Activated CD4-positive, alpha-beta T cell treated with anti-CD3 and anti-CD28 coated beads, Interleukin-2, amount 50 U/mL, for 1 hour (primary cell): ENCODE results near the gene KIAA0232.

Experiments
- DNase-seq: peaks from one replicate; pipeline ENCODE4 v3.0.0-alpha.2; 2020

The KIAA0232 gene

DNA sequence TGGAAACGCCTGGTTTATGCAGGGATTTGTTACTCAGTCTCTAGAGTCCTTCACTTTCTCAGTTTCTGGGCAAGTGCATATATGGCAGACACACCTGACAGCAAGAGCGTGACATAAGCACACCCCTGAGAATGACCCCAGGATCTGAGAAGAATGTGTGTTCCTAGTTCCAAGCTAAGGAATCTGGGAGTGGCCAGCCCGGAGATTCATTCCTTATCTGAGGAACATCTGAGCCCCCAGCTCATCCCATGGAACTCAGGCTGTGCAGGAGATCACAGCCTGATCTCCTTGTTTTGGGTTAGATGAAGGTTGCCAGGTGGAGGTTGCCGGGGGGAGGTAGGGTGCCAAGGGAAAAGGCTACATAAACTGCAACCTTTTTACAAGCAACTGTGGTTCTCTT, 23.8 kb upstream of the KIAA0232 start:
- no peak for DNase-seq

DNA sequence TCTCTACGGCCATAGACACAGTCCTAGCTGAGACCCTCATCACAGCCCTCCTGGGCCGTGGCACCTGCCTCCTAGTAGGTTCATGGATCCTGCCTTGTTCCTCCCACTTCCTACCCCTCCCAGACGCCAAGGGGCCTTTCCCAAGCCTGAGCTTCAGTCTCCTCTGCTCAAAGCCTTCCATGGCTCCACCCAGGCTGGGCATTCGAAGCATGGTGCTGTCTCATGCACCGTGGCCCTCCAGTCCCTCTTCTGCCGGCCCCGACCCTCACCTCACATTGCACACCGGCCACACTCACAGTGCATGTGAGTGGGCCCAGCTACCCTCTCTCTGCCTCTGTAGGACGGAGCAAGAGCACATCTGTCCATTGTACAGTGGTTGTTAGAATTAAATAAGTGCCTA, 21.7 kb upstream of the KIAA0232 start:
- no peak for DNase-seq

DNA sequence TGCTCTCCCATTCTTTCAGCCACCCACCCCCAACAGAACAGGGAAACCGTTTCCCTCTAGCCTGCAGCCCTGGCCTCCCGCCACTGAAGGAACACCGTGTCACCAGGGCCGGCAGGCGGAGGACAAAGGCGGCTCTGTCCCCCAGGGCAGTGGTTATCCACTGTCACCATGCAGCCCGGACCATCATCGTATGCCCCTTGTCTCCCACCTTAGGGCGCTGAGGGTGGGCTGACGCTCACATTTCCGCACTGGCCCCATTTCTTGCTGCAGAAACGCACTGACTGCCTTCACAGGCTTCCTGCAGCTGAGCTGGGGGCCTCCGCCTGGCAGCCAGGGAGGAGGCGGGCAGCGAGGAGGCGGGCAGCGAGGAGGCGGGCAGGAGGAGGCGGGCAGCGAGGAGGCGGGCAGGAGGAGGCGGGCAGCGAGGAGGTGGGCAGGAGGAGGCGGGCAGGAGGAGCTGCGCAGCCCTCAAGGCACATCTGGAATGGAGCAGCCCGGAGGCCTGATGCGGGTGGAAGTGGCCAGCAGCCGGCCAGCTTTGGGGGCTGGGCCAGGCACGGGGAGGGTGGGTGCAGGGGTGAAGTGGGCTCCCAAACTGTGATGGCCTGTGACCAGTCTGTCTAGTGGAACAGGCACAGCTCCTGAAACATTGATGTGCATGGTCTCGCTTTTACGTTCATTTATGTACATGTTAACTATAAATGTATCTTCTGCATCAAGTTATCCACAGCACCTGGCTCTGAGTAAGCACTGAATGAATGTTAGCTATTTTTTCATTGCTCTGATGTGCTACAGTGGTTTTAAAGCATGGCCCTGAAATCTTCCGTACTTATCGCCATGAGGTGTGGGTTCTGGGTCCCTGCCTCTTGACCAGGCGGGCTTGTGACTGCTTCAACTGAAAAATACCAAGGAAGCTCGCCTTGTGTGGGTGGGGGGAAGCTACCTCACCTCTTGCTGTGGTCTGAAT, 20.6 kb upstream of the KIAA0232 start:
- no peak for DNase-seq

DNA sequence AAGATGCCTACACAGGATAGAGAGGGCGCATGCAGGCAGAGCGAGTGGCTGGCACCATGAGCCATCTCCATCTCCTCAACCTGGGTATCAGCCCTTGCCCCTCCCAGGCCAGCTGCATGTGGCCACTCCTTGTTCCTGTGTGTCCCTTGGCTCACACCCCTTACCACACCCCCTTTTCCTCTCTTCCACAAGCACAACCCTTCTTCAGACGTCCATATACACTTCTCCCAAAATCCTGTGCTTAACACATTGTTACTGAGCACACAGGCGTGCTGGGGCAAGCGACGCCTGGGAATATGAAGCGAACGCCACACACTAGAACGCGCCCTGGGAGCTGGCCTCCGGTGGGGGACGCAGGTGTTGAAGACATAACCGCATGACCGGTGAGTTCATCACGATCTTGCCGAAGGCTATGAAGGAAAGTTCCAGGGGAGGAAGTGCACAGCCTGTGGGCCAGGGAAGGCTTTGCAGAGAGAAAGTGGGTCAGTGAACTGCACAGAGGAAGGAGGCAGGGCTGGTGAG, 19.1 kb upstream of the KIAA0232 start:
- no peak for DNase-seq

DNA sequence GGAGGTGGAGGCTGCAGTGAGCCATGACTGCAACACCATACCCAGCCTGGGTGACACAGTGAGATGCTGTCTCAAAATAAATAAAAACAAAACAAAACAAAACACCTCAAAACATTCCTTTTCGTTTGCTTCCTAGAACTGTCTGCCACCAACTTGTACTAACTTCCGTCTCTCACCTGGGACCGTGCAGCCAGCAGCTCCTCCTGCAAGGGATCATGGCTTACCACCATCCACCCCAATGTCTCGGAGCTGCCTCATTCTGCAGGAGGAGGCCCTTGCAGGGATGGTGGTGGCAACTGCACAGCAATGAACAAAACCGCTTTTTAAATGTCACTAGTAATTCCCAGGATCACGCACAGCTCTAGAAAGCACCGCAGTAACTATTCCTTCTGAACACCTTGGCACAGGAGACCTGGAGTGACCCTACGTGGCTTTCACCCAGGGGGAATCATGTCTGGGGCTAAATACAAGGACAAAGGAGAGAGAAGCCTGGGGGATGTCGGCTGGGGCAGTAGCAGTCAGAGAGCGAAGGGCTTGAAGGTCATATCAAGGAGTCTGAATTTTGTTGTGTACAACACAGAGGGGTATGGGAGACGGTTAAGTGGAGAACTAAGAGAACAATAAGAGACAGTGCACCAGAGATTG, 17.4 kb upstream of the KIAA0232 start:
- DNase-seq = no peak

DNA sequence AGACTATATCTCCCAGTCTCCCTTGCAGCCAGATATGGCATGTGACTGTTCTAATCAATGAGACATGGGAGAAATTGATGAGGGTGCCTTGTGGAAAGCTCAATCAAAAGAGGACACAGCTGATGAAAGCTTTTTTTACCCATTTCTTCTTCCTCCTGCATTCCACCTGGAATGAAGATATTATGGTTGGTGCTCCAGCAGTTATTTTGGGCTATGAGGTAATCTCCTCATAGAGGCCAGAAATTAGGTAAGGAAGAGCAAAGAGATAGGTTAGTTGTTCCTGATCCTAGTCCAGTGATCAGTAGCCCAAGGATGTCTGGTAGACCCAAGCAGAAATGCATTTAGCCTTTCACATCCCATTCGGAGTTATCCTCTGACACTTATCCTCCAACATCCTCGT, 16.8 kb upstream of the KIAA0232 start:
- no peak for DNase-seq

DNA sequence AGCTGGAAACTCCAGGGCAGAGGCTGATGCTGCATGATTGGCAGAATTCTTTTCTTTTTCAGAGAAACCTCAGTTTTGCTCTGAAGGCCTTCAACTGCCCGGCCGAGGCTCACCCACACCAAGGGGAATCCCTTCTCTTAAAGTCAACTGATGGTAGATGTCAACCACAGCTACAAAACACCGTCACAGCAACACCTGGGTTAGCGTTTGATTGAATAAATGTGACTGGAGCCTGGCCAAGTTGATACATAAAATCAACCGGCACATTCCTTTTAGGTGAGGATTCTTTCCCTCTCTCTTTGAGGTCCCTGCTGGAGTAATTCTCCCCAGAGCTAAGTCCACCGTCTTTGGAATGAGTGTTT, 15.2 kb upstream of the KIAA0232 start:
- no peak for DNase-seq

DNA sequence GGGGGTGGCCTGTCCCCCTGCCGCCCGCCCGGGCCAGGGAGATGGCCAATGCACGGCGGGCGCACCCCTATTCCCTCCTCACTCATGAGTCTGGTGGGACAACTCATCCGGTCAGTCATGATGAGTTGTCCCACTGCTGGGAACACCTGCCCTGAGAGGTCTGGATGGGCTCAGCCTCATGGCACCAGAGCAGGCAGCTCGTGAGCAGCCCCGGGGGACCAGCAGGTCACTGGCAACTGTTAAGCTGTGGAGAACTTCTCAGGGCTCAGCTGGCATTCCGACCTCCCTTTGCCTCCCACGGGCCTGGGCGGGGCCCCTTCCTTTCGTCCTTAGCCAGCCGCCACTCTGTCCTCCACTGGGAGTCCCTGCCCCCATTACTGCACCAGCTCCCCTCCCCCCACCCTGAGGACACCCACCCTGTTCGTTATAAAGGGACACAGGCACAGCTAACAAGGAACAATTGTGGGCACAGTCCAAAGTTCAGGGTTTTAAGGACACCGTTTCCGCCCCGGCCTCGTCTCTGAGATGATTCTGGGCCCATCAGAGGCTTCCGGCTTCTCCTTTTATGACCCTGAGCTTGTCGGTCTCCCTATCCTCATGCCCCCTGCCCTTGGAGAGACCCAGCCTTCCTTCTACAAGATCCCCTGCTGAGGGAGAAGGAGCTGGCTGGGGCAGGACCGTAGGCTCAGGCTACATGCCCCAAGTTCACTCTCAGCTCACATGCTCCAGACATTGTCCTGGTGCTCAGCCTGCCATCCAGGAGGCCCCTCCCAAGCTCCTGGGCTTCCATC, 14.6 kb upstream of the KIAA0232 start:
- no peak for DNase-seq

DNA sequence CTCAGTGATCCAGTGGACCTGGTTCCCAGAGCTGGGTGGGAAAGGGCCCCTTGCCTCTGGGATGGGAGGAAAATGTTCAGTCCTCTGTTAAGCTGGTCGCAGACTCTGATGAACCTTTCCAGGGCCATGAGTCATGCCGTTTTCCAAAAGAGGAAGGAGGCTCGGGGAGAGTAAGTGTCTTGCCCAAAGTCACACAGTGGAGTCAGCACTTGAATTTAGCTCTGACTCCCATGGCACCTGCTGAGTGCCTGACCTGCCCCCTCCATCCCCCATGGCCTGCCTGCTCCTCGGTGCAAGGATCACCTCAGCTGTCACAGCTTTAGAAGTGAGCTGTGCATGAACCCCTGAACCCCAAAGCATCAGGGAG, 14.0 kb upstream of the KIAA0232 start:
- DNase-seq = no peak

DNA sequence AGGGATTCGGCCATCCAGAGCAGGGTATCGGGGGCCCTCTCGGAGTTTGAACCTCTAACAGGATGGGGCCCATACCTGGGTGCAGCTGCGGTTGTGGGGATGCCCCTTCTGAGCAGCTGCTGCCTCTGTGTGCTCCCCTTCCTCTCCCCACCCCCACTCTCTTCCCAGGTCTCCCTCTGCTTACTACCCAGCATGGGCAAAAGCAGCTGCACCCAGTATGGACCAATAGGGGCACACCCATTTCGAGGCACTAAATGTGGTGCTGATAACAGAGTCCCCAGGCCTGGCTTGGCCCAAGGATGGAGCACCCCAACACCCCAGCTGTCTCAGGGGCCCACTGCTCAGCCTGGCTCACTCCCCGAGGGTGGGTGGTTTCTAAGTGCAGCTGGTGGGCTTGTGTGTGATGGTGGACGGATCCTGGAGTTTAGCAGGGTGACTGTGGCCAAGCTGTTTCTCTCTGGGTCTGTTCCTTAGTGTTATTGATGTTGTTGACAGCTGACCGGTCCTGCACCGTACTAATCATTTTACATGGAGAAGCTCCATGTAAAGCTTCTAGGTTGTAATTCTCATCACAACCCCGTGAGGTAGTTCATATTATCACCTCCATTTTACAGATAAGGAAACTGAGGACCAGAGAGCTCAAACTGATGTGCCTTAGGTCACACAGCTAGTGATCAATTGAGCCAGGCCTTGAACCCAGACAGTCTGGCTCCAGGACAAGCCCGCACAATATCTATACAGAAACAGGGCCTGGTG, 13.1 kb upstream of the KIAA0232 start:
- no peak for DNase-seq

DNA sequence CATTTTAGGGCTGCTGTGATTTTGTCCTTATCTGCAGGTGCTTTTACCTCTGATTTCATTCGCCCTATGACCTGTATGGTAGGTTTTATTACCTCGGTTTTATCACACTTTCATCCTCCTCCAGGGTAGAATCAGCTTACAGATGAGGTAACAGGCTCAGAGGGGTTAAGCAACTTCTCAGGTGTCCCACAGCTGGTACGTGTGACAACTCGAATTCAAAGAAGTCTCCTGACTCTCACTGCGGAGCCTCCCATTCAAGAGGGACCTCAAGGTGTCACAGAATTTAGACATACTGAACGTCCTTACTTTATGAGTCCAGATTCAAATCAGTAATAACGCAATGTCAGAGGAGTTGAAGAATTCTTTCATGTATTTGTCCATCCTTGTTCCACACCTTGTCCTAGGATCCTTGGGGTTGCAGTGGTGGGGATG, 12.5 kb upstream of the KIAA0232 start:
- DNase-seq = no peak

DNA sequence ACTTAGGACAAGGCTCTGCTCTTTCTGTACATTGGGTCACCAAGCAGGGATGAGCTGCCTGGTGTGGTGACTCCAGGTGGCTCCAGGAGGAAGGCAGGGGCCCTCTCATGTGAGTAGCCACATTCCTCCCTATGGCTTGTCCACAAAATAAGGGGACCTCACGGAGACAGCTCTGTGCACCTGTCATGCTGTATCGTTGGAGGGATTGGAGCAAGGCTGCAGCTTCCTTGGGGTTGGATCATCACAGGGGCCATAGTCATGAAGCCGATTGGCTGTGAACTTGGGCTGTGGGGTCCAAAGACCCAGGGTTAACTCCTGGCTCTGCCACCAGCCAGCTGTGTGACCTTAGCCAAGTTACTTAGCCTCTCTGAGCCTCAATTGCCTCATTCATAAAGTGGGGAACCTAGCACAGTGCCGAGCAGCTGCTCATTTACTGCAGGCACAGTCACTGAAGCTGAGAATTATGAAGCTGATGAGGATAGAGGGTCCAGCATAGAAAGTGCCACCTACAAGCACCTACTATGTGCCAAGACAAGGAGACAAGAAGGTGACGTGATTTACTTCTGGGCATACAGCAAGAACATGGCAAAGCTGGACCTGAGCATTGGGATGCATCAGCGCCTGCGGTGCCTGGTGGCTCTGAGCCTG, 11.8 kb upstream of the KIAA0232 start:
- no peak for DNase-seq

DNA sequence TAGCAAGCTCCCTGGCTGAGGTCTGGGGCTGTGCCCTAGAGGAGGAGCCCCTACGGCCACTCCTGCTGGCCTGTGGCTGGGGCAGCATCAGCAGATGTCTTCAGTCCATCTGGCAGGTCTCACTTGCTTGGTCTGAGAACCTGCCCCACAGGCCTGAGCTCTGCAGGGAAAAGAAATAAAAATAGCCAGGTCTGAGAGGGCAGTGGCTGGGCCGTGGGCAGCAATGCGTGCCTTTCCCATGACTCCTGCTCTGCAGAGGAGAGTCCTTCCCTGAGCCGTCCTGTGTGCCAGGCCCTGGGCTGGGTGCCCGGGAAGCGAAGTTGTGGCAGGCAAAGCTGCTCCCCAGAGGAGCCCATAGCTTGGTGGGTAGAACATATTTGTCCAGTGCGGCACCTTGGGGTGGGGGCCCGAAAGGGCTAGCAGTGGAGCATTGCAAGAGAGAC, 11.3 kb upstream of the KIAA0232 start:
- DNase-seq = no peak

DNA sequence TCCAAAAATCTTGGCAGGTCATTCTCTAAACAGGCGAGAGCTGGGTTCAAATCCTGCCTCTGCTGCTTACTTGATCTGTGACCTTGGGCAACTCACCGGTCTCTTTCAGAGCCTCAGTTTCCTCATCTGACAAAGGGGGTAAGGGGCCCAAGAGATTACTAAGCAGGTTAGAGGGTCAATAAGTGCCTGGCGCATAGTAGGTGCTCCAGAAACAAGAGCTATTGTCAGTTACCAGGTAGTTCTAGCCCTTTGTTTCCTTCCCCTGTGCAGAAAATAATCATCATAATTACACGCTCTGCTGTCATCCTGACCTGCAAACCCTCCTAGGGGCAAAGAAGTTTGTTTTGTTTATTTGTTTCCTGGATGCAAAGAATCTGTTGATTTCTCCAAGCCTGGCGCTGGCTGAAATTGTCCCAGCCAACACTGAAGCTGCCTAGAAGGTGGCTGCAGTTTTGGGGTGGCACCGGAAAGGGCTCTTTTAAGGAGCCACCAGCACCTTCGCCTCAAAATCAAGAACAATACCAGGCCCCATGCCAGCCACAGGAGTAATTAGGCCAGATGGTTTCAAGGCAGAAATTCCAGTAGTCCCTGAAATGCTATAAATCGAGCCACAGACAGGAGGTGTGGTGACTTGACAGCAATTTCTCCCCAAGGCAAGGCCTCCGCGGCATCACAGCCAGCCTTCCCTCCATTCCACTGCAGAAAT, 10.2 kb upstream of the KIAA0232 start:
- no peak for DNase-seq

DNA sequence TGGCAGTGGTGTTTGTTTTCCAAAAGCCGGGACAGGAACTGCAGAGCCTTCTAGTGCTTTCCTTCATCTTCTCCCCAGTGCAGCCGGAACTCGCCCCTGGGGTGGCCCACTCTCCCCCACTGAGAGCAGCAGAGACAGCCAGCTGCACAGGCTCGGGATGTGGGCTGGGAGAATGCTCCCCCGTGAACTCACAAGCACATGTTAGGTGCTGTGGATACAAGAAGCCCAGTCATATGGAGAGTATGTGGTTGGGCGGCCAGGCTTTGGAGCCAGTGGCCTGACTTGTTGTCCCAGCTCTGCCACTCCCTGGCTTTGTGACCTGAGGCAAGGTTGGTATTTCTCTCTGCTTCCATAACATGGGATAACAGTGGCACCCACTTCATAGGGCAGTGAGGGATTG, 9.4 kb upstream of the KIAA0232 start:
- no peak for DNase-seq

DNA sequence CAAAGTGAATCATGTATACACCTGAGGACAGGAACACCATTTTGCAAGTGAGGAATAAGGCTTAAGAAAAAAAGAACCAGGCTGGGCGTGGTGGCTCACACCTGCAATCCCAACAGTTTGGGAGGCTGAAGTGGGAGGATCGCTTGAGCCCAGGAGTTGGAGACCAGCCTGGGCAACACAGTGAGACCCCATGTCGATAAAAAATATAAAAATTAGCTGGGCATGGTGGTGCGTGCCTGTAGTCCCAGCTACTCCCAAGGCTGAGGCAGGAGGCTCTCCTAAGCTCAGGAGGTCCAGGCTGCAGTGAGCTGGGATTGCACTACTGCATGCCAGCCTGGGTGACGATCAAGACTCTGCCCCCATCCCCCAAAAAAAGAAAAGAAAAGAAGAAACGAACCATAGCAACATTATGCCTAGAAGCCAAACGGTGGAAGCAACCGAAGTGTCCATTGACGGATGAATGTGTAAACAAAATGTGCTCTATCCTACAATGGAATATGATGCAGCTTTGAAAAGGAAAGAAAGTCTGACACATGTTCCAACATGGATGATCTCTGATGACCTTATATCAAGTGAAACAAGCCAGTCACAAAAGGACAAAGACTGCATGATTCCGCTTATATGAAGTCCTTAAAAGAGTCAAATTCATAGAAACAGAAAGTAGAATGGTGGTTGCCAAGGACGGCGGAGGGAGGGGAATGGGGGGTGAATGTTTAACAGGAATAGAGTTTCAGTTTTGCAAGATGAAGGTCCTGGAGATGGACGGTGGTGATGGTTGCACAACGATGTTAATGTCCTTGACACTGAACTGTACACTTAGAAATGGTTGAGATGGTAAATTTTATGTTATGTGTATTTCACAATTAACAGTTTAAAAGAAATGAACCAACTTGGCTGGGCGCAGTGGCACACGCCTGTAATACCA, 8.6 kb upstream of the KIAA0232 start:
- DNase-seq = no peak

DNA sequence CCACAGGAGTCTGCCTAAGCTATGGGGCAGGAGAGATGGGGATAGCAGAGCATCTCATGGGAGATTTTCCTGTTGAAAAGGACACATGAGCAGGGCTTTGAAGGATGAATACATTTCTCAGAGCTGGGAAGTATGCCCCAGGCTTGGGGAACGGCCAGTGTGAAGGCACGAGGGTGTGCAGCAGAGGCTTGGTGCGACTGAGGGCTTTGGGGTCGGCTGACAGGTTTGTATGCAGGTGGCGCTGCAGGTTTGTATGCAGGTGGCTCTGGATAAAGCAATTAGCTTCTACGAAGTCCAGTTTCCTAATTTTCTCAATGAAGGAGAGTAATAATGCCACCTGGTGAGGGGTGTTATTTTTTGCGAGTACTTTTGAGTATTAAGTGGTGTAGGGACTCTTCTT, 6.8 kb upstream of the KIAA0232 start:
- no peak for DNase-seq

DNA sequence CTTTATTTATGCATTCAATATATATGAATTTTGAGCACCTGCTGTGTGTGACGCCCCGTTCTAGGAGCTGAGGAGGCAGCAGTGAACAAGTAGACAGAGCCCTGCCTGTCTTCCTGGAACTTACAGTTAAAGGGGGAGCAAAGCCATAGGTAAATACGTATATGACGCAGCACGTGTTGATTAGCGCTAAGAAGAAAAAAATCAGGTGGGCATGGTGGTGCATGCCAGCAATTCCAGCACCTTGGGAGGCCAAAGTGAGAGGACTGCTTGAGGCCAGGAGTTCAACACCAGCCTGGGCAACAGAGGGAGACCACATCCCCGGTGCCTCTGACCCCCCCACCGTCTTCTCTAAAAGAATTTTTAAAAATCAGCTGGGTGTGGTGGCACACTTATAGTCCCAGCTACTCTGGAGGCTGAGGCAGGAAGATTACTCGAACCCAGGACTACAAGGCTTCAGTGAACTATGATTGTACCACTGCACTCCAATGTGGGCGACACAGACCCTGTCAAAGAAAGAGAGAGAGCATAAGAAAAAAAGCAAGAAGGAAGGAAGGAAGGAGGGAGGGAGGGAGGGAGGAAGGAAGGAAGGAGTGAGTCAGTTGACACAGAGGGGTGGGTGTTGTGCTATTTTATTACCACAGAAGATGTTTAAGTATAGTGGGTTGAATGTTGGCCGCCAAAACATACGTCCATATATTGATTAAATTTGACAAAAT, 5.4 kb upstream of the KIAA0232 start:
- DNase-seq = no peak

DNA sequence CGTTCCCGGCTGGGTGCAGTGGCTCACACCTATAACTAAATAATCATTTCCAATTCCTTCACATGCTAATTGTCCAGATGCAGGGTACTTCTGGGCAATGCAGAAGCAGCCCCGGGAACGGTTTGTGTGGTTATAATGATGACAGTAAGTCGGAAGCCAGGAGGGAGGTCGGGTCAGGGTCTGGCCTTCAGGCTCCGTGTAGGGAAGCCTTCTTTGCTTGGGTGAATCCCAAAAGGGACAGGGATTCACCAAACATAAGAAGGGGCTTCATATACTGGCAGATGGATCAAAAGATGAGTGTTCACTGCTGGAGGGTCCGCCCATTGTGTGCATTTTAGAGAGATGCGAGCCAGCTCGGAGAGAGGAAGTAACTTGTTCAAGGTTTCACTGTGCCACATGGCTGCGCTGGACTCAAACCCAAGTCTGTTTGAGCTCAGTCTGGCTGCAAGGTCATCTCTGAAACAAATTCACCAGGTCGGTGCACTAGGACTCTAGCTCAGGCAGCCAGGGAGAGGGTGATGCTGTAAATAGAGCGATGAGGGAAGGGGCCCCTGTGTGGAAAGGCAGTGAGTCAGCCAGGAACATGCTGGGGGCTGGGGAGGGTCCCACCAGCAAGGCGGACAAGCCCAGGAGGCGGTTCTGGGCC, 4.8 kb upstream of the KIAA0232 start:
- no peak for DNase-seq
